GM10266 (cell line): ENCODE data around the gene MYO16.

Source experiments
- DNase-seq: peaks from one replicate; pipeline ENCODE4 v3.0.0; 2012; ENCODE audit errors: extremely low spot score
- TF ChIP-seq, protein P1 (sequence below): IDR thresholded peaks from 2 replicates; pipeline ENCODE4 v1.5.1; 2012; ENCODE audit warnings: mild to moderate bottlenecking, low read depth; ENCODE audit not compliant: control insufficient read depth, insufficient read depth; ENCODE audit errors: missing control alignments

Gene MYO16

DNA sequence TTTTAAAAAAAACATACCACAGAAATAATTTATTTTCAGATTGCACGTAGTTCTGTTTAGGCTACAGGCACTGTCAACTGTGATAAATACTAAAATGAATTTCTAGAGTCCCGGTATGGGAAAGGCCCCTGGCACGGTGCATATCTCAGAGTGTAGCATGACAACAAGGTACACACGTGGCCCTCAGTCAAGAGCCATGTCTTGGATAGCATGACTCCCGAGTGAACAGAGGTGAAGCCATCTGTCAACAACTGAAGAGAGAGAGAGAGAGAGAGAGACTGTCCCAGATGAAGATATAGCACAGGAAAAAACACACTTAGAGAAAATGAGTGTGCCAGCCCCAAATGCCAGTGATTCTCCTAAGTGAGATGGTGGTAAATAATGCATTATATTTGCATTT lies 297.5 kb downstream of the MYO16 start:
- TF ChIP-seq, protein P1, sequence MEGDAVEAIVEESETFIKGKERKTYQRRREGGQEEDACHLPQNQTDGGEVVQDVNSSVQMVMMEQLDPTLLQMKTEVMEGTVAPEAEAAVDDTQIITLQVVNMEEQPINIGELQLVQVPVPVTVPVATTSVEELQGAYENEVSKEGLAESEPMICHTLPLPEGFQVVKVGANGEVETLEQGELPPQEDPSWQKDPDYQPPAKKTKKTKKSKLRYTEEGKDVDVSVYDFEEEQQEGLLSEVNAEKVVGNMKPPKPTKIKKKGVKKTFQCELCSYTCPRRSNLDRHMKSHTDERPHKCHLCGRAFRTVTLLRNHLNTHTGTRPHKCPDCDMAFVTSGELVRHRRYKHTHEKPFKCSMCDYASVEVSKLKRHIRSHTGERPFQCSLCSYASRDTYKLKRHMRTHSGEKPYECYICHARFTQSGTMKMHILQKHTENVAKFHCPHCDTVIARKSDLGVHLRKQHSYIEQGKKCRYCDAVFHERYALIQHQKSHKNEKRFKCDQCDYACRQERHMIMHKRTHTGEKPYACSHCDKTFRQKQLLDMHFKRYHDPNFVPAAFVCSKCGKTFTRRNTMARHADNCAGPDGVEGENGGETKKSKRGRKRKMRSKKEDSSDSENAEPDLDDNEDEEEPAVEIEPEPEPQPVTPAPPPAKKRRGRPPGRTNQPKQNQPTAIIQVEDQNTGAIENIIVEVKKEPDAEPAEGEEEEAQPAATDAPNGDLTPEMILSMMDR: no peak
- no peak for DNase-seq

DNA sequence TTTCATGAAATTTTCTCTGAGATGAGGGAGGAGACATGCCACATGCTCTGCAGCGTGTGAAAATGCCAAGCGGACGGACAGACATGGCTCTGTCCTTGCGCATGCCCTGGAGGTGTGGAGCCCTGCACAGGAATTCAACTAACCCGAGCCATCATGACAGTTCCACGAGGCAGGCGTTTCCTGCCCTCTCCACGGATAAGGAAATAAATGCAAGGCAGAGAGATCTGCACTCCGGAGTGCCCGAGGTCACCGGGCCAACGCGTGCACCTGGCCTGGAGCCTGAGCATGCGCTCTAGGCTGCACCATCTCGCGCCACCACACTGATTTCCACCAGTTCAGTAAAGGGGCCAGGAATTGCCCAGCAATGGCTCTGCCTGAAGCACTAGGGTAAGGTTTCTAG lies 298.2 kb downstream of the MYO16 start:
- DNase-seq: no peak
- TF ChIP-seq, protein P1: no peak

DNA sequence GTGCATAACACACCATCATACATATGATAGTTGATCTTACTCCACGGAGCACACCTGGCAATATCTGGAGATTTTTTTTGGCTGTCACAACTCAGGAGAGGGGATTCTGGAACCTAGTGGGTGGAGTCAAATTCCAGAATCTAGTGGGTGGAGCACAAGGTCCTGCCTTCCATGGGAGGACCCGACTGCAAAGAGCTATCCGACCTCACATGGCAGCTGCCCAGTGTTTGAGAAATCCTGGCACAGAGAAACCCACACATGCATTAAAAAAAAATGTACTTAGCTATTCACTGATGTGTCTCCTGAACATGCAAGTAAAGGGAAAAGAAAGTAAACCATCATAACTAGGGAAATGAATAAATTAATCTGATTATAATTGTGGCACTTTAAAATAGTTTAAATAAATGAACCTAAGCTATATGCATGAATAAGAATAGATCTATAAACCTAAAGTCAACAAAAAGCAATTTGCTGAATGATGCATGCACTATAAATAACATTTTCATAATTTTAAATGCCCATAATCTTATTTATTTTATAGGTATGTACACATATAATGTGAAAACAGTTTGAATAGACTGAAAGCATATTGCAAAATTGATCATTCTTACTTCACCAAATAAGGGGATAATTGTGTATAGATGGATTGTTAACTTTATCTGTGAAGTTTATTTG lies 300.3 kb downstream of the MYO16 start:
- no peak for DNase-seq
- TF ChIP-seq, protein P1: no peak

DNA sequence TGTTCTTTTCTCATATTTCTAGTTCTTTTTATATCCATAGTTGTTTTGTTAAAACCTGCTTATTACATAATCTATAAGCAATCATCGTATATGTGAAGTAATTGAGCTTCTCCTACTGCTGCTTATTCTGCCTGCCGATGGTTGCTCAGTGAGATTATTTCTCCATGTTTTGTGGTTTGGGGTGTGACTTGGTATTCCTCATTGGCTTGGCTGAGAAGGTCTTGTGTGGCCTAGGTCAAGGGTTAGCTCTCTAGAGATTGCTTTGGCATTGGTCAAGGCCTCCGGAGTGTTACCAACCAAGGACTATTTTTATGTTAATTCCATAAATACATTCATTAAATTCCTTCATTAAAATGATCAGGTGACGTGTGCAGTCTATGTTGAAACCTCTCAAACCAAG lies 302.8 kb downstream of the MYO16 start:
- DNase-seq: no peak
- TF ChIP-seq, protein P1: no peak

DNA sequence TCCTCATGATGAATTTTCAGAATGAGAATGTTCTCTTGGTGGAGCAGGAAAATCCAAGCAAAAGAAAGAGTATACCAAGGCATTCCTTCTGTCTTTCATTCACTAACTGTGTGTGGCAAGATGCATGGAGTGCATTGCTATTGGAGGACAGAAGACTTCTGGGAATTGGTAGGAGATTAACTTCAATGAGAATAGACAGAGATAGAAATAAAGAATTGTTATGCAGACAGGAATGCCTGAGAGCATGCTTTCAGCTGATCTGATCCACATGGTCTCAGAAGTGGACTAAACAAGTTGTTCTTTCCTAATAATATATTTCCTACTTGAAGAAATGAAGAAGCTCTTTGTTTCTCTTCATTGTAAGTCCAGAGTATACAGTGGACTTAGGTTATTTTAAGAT lies 303.6 kb downstream of the MYO16 start:
- no peak for DNase-seq
- TF ChIP-seq, protein P1: no peak

DNA sequence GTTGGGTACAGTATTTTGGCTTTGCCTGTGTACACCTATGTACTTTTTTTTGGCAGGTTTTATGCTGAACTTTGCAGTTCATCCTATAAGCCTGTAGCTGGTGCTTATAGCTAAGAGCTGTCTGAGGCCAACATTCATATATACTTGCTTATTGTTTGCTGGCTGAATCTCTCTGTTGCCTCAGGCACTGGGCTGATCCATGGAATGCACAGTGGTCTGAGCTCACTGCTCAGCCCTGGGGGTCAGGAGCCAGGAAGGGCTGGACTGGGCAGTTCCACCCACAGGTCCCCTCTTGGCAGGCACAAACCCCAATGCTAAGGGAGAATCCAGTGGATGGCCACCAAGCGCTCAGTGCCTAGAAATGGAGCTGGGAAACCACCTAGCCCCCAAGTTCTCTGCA lies 308.7 kb downstream of the MYO16 start:
- TF ChIP-seq, protein P1: no peak
- no peak for DNase-seq

DNA sequence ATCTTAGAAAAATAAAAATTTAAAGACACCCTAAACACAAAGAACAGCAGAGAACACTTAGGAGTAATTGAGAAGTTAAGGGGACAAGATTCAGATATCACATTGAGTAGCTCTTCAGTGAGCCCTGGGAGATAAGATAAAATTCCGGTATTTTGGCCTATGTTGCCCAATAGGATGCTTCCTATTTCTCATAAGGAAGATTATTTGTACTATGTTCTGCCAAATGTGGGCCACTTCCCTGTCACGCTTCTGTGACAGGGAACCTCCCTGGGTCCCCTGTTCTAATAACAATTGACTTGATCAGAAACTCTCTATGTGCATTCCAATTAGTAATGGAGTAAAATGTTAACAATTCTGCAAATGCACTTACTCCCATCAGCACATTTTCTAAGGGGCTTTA lies 310.7 kb downstream of the MYO16 start:
- TF ChIP-seq, protein P1: no peak
- DNase-seq: no peak
